Colonic mucosa (tissue), 4 donors: Measurements from ENCODE around the gene NRAP. TPM values are rescaled to one million over a fixed set of nuclear protein-coding genes. Genes with fewer than 3 reads are reported as not detected.
"Not testable (repeated sequence)": the region's sequence is repeated elsewhere in the genome, so short reads cannot be mapped to it uniquely, and the experiment has no call there.

ENCODE experiments used
- DNase-seq: peaks from one replicate; pipeline ENCODE4 v3.0.0-alpha.2; 2020
- H3K27ac ChIP-seq: fragments of 200-600 bp; one replicate; pipeline ENCODE4 v1.8.0; 2021
- H3K27me3 ChIP-seq: fragments of 200-600 bp; one replicate; pipeline ENCODE4 v1.8.0; 2021
- H3K36me3 ChIP-seq: fragments of 200-600 bp; one replicate; pipeline ENCODE4 v1.8.0; 2021
- H3K4me1 ChIP-seq: fragments of 200-600 bp; one replicate; pipeline ENCODE4 v1.8.0; 2021; ENCODE audit warnings: mild to moderate bottlenecking
- H3K4me3 ChIP-seq: fragments of 200-600 bp; one replicate; pipeline ENCODE4 v1.8.0; 2021
- H3K9ac ChIP-seq, 2 donors: one replicate each; pipeline ENCODE4 v1.7.0; 2013; ENCODE audit warnings: control low read depth in 2 of 2, low read depth in 2 of 2, low read length in 2 of 2
- H3K9me3 ChIP-seq: fragments of 200-600 bp; one replicate; pipeline ENCODE4 v1.8.0; 2021
- intact Hi-C: fragments of 100-400 bp; cut with DNase I; formaldehyde crosslinking; loops from one replicate; pipeline ENCODE4 v1.14.1; 2022
- total RNA-seq, 2 donors: library from RNA; stranded (reverse); fragmentation: NEBNext Ultra II Directional in 1 of 2; extraction: Animal tissue kit (Norgen Biotek cat#: 25700) in 1 of 2; gene quantifications; one replicate each; pipeline ENCODE4 v1.2.1, GENCODE V29; 2021
- TF ChIP-seq, protein P1 (sequence below): fragments of 200-600 bp; IDR thresholded peaks from one replicate; pipeline ENCODE4 v1.8.0; 2022; ENCODE audit warnings: antibody characterized with exemption, mild to moderate bottlenecking
- donor health status: healthy.
- donor health status: DM: no; HTN: no; CAD: no.
- donor health status: DM: no; HTN: no; CAD: no.

Gene NRAP
- total RNA-seq, 2 donors from 2014 or later: 1.1 to 1.3 TPM

- no peak for DNase-seq
- Histone ChIP-seq H3K36me3 (no peaks in the 10 kb centered on the region), H3K9me3 (no peaks in the 10 kb centered on the region), H3K27ac (no peak overlapping the region), H3K9ac (no peak overlapping the region), H3K4me1 (no peaks in the 10 kb centered on the region), H3K27me3 (no peaks in the 10 kb centered on the region), H3K4me3 (no peak overlapping the region)
- intact Hi-C loops: no loop called here
- TF ChIP-seq, protein P1, sequence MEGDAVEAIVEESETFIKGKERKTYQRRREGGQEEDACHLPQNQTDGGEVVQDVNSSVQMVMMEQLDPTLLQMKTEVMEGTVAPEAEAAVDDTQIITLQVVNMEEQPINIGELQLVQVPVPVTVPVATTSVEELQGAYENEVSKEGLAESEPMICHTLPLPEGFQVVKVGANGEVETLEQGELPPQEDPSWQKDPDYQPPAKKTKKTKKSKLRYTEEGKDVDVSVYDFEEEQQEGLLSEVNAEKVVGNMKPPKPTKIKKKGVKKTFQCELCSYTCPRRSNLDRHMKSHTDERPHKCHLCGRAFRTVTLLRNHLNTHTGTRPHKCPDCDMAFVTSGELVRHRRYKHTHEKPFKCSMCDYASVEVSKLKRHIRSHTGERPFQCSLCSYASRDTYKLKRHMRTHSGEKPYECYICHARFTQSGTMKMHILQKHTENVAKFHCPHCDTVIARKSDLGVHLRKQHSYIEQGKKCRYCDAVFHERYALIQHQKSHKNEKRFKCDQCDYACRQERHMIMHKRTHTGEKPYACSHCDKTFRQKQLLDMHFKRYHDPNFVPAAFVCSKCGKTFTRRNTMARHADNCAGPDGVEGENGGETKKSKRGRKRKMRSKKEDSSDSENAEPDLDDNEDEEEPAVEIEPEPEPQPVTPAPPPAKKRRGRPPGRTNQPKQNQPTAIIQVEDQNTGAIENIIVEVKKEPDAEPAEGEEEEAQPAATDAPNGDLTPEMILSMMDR: no peak
These were observed 6.9 kb downstream of the NRAP start for GRCh38 chr10:113656896-113657295.

GRCh38 chr10:113652456-113652855 is 11.4 kb downstream of the NRAP start:
- DNase-seq, H3K27ac ChIP-seq, H3K27me3 ChIP-seq, H3K4me3 ChIP-seq, H3K36me3 ChIP-seq, H3K9me3 ChIP-seq, H3K4me1 ChIP-seq, intact Hi-C loops, H3K9ac ChIP-seq: not testable (repeated sequence)

- H3K9me3 ChIP-seq: no peaks in the 10 kb centered on the region
- H3K4me1 ChIP-seq: no peaks in the 10 kb centered on the region
- no peak for DNase-seq
- H3K36me3 ChIP-seq: no peaks in the 10 kb centered on the region
- H3K27ac ChIP-seq: no peak overlapping the region
- H3K9ac ChIP-seq: no peak overlapping the region
- TF ChIP-seq, protein P1: no peak
- H3K27me3 ChIP-seq: no peaks in the 10 kb centered on the region
- intact Hi-C loops: no loop called here
- no peak overlapping the region for H3K4me3 ChIP-seq
These were observed 11.9 kb downstream of the NRAP start for GRCh38 chr10:113651898-113652297.

GRCh38 chr10:113651021-113651420 is 12.8 kb downstream of the NRAP start:
- H3K9me3 ChIP-seq: no peaks in the 10 kb centered on the region
- no peak overlapping the region for H3K27ac ChIP-seq
- intact Hi-C loops: no loop called here
- no peaks in the 10 kb centered on the region for H3K4me1 ChIP-seq
- no peak for DNase-seq
- H3K27me3 ChIP-seq: no peaks in the 10 kb centered on the region
- TF ChIP-seq, protein P1: no peak
- H3K9ac ChIP-seq: no peak overlapping the region
- H3K36me3 ChIP-seq: no peaks in the 10 kb centered on the region
- no peak overlapping the region for H3K4me3 ChIP-seq

DNA sequence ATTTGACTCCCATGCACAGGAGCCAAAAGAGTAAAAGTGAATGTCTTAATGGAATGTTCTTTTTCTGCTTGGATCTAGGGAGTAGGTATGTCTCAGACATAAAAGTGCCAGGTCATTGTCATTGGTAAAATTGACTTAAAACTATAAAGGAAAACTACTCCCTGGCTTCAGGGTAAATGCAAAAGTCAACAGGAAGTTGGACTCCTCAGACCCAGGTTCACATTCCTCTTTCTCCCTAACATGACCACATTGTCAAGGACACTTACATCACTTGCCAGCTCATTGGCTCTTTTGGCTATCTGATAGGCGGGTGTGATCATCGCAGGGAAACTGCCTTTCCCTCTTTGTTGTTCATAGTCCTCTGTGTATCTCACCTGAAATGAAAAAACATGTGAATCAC is 13.7 kb downstream of the NRAP start:
- Histone ChIP-seq H3K36me3 (no peaks in the 10 kb centered on the region), H3K4me1 (no peaks in the 10 kb centered on the region), H3K27ac (no peak overlapping the region), H3K27me3 (no peaks in the 10 kb centered on the region), H3K9ac (no peak overlapping the region), H3K9me3 (no peaks in the 10 kb centered on the region), H3K4me3 (no peak overlapping the region)
- intact Hi-C loops: no loop called here
- TF ChIP-seq, protein P1: no peak
- no peak for DNase-seq

DNA sequence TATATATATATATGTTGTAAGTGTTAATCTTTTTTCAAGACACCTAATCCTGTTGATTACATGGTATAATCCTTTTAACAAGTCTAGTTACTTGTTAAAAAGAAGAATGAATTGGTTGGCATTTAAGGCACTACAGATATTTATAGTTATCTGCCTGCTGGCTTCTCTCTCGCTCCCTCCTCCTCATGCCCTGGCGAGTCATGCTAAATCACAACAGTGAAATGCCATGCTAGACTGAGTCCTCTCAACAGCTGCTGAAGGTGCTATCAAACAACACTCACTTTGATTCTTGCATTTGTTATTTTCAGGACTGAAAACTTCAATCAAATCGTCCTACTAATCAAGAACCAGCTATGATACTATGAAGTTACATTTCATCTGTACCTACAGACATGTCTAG is 15.4 kb downstream of the NRAP start:
- H3K4me3 ChIP-seq: no peak overlapping the region
- H3K27me3 ChIP-seq: no peaks in the 10 kb centered on the region
- H3K4me1 ChIP-seq: no peaks in the 10 kb centered on the region
- intact Hi-C loops: no loop called here
- TF ChIP-seq, protein P1: no peak
- no peak overlapping the region for H3K9ac ChIP-seq
- H3K9me3 ChIP-seq: no peaks in the 10 kb centered on the region
- no peak for DNase-seq
- H3K27ac ChIP-seq: no peak overlapping the region
- no peaks in the 10 kb centered on the region for H3K36me3 ChIP-seq
